Prostate gland (tissue), 2 donors: ENCODE measurements around the gene CARD19.

Experiments
- POLR2A ChIP-seq: fragments of 450-650 bp; IDR thresholded peaks from one replicate; pipeline ENCODE4 v1.6.1; 2016; ENCODE audit warnings: antibody characterized with exemption, mild to moderate bottlenecking
- POLR2AphosphoS5 ChIP-seq: sonication (generic); formaldehyde crosslinking; IDR thresholded peaks from one replicate; pipeline ENCODE4 v1.6.1; 2017; ENCODE audit warnings: antibody characterized with exemption
- TF ChIP-seq, protein P1 (sequence below), 4 experiments: fragments of 200-600 bp in 2 of 4; fragments of 450-650 bp in 2 of 4; sonication (generic) in 2 of 4; IDR thresholded peaks; 1 replicate in 3 of 4; 2 replicates in 1 of 4; pipeline ENCODE4 v1.5.1; 2016 to 2019; ENCODE audit warnings: antibody characterized with exemption in 4 of 4, mild to moderate bottlenecking in 2 of 4, moderate library complexity in 2 of 4

- TF ChIP-seq, protein P1, sequence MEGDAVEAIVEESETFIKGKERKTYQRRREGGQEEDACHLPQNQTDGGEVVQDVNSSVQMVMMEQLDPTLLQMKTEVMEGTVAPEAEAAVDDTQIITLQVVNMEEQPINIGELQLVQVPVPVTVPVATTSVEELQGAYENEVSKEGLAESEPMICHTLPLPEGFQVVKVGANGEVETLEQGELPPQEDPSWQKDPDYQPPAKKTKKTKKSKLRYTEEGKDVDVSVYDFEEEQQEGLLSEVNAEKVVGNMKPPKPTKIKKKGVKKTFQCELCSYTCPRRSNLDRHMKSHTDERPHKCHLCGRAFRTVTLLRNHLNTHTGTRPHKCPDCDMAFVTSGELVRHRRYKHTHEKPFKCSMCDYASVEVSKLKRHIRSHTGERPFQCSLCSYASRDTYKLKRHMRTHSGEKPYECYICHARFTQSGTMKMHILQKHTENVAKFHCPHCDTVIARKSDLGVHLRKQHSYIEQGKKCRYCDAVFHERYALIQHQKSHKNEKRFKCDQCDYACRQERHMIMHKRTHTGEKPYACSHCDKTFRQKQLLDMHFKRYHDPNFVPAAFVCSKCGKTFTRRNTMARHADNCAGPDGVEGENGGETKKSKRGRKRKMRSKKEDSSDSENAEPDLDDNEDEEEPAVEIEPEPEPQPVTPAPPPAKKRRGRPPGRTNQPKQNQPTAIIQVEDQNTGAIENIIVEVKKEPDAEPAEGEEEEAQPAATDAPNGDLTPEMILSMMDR (IDR thresholded peaks at IDR 0.05), result no peak
- no peak for TF ChIP-seq POLR2AphosphoS5
- TF ChIP-seq POLR2A, result no peak
Measured at GRCh38 chr9:93128715-93129224, 32.8 kb downstream of the CARD19 start.
